ACHN (cell line): ENCODE measurements around the gene FAM209B.
A peak's percentile ranks its signal among the peaks of the same experiment; 100 is the strongest.
"Not testable (repeated sequence)": the region's sequence is repeated elsewhere in the genome, so short reads cannot be mapped to it uniquely, and the experiment has no call there.

Source experiments
- DNase-seq: peaks from one replicate; pipeline ENCODE4 v3.0.0-alpha.2; 2015
- in situ Hi-C: cut with HindIII; loops from 2 replicates; pipeline ENCODE4 v1.10.0; 2017; ENCODE audit warnings: low sequenced_read_pairs, low pct_ligation_motif_present, low pct_unique_long_range_greater_than_20kb

FAM209B gene

GRCh38 chr20:56522311-56522710 is 10.7 kb upstream of the FAM209B start:
- no peak for DNase-seq

GRCh38 chr20:56524444-56524843 is 8.6 kb upstream of the FAM209B start, which contains the start of gene FAM209A:
Gene FAM209A, plus strand, starts transcription at chr20:56524744. Its CDS starts 65 bp downstream, at chr20:56524809.
- in situ Hi-C loops, result not testable (repeated sequence)

More at GRCh38 chr20:56522311-56522710, 10.7 kb upstream of the FAM209B start:
- in situ Hi-C loops, result no loop called here

GRCh38 chr20:56527521-56527920 is 5.5 kb upstream of the FAM209B start:
- in situ Hi-C loops, result no loop called here
- DNase-seq, result no peak

More at GRCh38 chr20:56524444-56524843, 8.6 kb upstream of the FAM209B start, which contains the start of gene FAM209A:
- DNase-seq, result not testable (repeated sequence)

DNA sequence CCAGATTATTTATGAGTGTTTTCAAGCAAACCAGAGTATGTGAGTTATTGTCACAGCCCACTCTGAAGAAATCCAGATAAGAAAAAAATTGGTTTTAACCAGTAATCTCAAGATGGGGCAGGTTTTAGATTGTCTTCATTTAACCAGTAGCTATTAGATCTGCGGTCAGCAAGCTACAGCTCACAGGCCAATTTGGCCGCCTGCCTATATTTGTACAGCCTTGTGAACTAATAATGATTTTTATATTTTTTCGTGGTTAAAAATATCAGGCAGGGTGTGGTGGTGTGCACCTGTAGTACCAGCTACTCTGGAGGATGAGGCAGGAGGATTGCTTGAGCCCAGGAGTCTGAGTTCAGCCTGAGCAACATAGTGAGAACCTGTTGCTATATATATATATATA is 5.0 kb downstream of the FAM209B start:
- in situ Hi-C loops, result no loop called here
- no peak for DNase-seq

GRCh38 chr20:56540415-56540814 is 7.4 kb downstream of the FAM209B start:
- DNase-seq, result no peak
- in situ Hi-C loops, result no loop called here

- DNase-seq, result no peak
- in situ Hi-C loops, result no loop called here
Measured at GRCh38 chr20:56542489-56543030, 9.5 kb downstream of the FAM209B start.

GRCh38 chr20:56551571-56551970 is 18.5 kb downstream of the FAM209B start:
- in situ Hi-C loops, result no loop called here
- DNase-seq, result no peak

DNA sequence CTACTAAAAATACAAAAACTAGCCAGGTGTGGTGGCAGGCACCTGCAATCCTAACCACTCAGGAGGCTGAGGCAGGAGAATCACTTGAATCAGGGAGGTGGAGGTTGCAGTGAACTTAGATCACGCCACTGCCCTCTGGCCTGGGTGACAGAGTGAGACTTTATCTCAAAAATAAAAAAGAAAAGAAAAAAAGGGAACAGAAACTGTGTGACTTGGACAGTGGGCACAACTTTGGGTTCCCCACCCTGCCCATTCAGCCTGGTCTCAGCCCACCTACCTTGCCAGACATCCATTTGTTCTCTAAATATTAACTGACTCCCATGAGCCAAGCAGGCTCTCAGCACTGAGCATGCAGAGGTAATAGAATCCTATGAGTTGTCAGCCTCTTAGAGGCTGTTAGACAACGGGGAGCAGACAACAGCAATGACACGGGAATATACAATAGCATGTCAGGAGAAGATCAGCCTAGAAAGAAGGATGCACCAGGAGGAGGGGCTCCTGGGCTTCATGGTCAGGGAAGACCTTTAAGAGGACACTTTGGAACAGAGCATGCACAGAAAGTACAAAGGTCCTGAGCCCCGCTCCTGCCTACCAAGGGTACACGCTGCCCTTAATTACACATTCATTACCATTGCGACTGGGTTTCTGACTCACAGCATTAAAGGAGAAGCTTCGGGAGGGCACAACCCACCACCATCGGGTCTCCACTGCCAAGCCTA is 20.0 kb downstream of the FAM209B start:
- DNase-seq, result no peak
- in situ Hi-C loops, result no loop called here

DNA sequence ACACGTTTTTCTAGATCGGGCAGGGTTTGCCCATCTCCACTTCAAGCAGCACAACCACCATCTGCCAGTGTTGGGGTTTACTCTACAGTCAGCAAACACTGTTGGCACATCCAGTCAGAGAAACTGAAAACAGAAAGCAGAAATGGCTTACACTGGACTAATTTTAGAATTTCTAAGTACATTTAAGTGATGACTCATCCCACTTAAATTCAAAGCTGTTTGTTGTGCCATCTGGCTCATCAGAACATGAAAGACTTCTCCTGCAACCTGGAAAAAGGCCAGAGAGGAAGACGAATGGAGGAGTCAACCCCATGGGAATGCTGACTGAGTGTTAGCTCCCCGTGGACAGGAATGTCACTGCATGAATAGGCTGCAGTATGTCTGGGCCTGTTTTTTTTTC is 21.8 kb downstream of the FAM209B start:
- in situ Hi-C loops, result no loop called here
- peak; percentile 34 for DNase-seq

DNA sequence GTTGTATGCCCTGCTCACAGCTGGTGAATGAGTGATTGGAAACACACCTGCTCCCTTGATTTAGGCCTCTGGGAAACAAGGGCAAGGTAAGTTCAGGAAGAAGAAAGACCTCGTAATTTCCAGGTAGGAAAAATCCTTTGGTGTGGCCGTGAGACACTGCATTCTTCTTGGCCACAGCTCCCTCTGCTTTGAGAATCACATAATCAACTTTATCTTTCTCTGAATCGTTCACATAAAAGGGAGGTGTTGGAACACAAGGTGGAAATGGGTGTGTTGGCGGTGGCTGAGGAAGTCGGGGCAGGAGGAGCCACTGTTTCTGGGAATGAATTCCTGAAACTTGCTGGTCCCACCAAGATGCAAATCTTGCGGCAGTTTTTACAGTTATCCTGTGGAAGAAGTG is 25.9 kb downstream of the FAM209B start:
- DNase-seq, result no peak
- in situ Hi-C loops, result no loop called here

- in situ Hi-C loops, DNase-seq: not testable (repeated sequence)
Measured at GRCh38 chr20:56564526-56564925, 31.5 kb downstream of the FAM209B start.

- no peak for DNase-seq
- in situ Hi-C loops, result no loop called here
Measured at GRCh38 chr20:56565511-56565910, 32.5 kb downstream of the FAM209B start.

- in situ Hi-C loops, result no loop called here
- DNase-seq, result no peak
Measured at GRCh38 chr20:56566621-56567020, 33.6 kb downstream of the FAM209B start.

GRCh38 chr20:56570832-56571231 is 37.8 kb downstream of the FAM209B start:
- no peak for DNase-seq
- in situ Hi-C loops, result no loop called here

DNA sequence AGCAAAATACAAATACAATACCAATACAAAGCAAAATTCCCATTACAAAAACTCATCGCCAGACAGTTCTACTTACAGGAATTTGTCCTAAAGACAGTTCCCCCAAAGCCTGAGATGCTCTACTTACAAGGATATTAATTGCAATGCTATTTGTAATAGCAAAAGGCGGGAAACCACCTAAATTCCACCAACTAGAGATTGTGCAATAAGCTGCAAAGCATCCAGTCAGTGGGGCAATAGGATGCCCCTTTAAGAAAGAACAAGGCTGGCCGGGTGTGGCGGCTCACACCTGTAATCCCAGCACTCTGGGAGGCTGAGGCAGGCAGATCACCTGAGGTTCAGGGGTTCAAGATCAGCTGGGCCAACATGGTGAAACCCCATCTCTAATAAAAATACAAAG is 39.1 kb downstream of the FAM209B start:
- in situ Hi-C loops, result no loop called here

DNA sequence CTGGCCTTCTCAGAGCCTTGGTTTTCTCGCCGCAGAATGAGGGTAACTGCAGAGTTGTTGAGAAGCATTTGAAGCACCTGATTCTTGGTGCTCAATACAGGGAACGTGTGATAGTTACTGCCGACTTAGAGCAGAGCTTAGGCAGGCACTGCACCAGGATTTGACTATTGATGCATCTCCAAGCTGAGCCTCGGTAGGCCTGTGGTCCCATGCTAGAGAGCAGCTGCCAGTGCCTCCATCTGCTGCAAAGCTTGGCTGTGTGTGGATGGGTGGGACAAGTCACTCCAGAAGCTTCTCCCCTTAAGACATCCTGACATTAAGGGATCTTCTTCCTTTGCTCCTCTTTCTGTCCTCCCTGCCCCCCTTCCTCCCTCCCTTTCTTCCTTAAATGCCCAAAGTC is 40.9 kb downstream of the FAM209B start:
- in situ Hi-C loops, result no loop called here
- no peak for DNase-seq

More for the DNA sequence above, 39.1 kb downstream of the FAM209B start:
- no peak for DNase-seq

GRCh38 chr20:56574531-56575142 is 41.6 kb downstream of the FAM209B start:
- in situ Hi-C loops, result no loop called here
- no peak for DNase-seq

DNA sequence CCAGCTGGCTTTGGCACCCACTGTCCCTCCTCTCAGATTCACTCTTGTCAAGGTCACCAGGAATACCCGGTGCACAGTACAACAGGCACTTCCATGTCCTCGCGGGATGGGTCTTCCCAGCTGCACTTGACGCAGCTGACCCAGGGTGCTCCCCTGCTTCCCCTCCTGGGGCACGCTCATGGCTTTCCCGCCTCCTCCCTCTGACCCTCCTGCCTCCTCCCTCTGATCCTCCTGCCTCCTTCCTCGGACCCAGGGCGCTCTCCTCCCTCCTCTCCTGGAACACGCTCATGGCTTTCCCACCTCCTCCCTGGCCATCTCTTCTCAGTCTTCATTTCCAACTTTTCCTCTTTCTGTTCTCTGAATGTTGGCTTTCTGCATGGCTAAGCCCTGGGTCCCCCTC is 42.1 kb downstream of the FAM209B start:
- no peak for DNase-seq
- in situ Hi-C loops, result no loop called here

GRCh38 chr20:56575961-56576360 is 42.9 kb downstream of the FAM209B start:
- no peak for DNase-seq
- in situ Hi-C loops, result no loop called here

DNA sequence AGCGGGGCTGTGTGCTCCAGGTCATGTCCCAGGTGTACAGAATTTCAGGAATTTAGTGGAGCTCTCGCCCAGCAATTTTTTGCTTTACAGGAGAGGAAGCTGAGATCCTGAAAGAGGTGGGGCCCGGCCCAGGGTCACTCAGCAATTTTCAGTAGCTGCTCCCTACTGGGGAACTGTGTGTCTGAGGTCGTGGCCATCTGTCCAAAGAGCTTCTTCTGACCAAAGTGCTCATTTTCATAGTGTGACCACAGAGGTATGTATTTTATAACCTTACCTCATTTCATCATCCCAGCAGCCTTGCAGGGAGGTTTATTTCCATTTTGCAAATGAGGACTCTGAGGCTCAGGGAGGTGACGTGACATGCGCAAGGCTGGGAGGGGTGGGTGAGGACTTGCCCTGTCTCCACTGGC is 46.3 kb downstream of the FAM209B start:
- no peak for DNase-seq
- in situ Hi-C loops, result no loop called here
